OCI-LY7 (cell line): ENCODE data around the gene SMG6.

Experiments used
- CTCF ChIP-seq: fragments of 200-600 bp; sonication (generic); conservative IDR thresholded peaks from 2 replicates; pipeline ENCODE4 v1.5.1; 2014; ENCODE audit warnings: mild to moderate bottlenecking, antibody characterized with exemption, low read length, moderate library complexity, mixed read lengths
- EZH2phosphoT487 ChIP-seq: fragments of 200-600 bp; sonication (generic); IDR thresholded peaks from 2 replicates; pipeline ENCODE4 v1.6.1; 2018; ENCODE audit warnings: low read depth, borderline replicate concordance, mild to moderate bottlenecking, mixed run types, antibody characterized with exemption, low read length, moderate library complexity, mixed read lengths

- TF ChIP-seq CTCF (no peak), EZH2phosphoT487 (no peak)
Observed at GRCh38 chr17:2238432-2239169, 65.0 kb downstream of the SMG6 start.
